HK-2 (cell line): ENCODE data around the gene CCNI2.

ENCODE experiments used
- DNase-seq: peaks from one replicate; pipeline ENCODE4 v3.0.0-alpha.2; 2018; ENCODE audit not compliant: unreplicated experiment

CCNI2 gene

GRCh38 chr5:132749506-132749905 is 2.3 kb downstream of the CCNI2 start:
- DNase-seq = no peak

- DNase-seq = no peak
Measured at GRCh38 chr5:132750471-132751230, 3.4 kb downstream of the CCNI2 start.

- no peak for DNase-seq
Measured at GRCh38 chr5:132751444-132751843, 4.2 kb downstream of the CCNI2 start.

- DNase-seq = no peak
Measured at GRCh38 chr5:132751971-132752580, 4.8 kb downstream of the CCNI2 start.

- DNase-seq = no peak
Measured at GRCh38 chr5:132752581-132753125, 5.4 kb downstream of the CCNI2 start.

- DNase-seq = no peak
Measured at GRCh38 chr5:132753135-132753987, 6.1 kb downstream of the CCNI2 start.

- no peak for DNase-seq
Measured at GRCh38 chr5:132754111-132754510, 6.9 kb downstream of the CCNI2 start.

- DNase-seq = no peak
Measured at GRCh38 chr5:132754947-132755346, 7.7 kb downstream of the CCNI2 start.

GRCh38 chr5:132756542-132756941 is 9.3 kb downstream of the CCNI2 start:
- DNase-seq = no peak

GRCh38 chr5:132758451-132758850 is 11.2 kb downstream of the CCNI2 start:
- DNase-seq = no peak

GRCh38 chr5:132759114-132760048 is 12.2 kb downstream of the CCNI2 start:
- no peak for DNase-seq

- DNase-seq = no peak
Measured at GRCh38 chr5:132760049-132760420, 12.8 kb downstream of the CCNI2 start.

- DNase-seq = no peak
Measured at GRCh38 chr5:132760601-132761317, 13.5 kb downstream of the CCNI2 start.

- DNase-seq = no peak
Measured at GRCh38 chr5:132761321-132762240, 14.4 kb downstream of the CCNI2 start.

GRCh38 chr5:132762246-132763000 is 15.2 kb downstream of the CCNI2 start:
- DNase-seq = no peak

- no peak for DNase-seq
Measured at GRCh38 chr5:132763181-132764036, 16.2 kb downstream of the CCNI2 start.

GRCh38 chr5:132764051-132764450 is 16.8 kb downstream of the CCNI2 start:
- DNase-seq = no peak
